ENCODE data around the gene DHX9. TPM values are rescaled to one million over a fixed set of nuclear protein-coding genes. Genes with fewer than 3 reads are reported as not detected.

DHX9 gene
- total RNA-seq, 1 donor from 2014 or later = 266 TPM

GRCh38 chr1:182826892-182827291, 12.3 kb upstream of the DHX9 start:
- POLR2A ChIA-PET = interaction anchor here (1.6 kb wide), 1 partner anchor 13 kb away, joined by 9 read pairs; the partner anchor contains the start of gene DHX9
- intact Hi-C loops (cut with micrococcal nuclease) = no loop called here
- no peak for TF ChIP-seq CTCF (IDR thresholded peaks at IDR 0.05)
- CTCF ChIA-PET = no interaction called here
- H3K27me3 Mint-ChIP-seq = no peaks in the 10 kb centered on the region
- no peaks in the 10 kb centered on the region for H3K9me3 Mint-ChIP-seq
- ATAC-seq (ENCODE audit: low read depth) (no peak), DNase-seq (no peak)
- peaks cover 9% of the 10 kb centered on the region for H3K4me1 Mint-ChIP-seq
- H3K4me3 Mint-ChIP-seq = no peak overlapping the region
- no peak overlapping the region for H3K27ac Mint-ChIP-seq
- no peaks in the 10 kb centered on the region for H3K36me3 Mint-ChIP-seq (ENCODE audit: low read depth)

- Mint-ChIP-seq H3K36me3 (ENCODE audit: low read depth) (no peaks in the 10 kb centered on the region), H3K4me3 (peak overlapping the region; percentile 58), H3K27me3 (no peaks in the 10 kb centered on the region), H3K27ac (peak overlapping the region; percentile 84), H3K9me3 (no peaks in the 10 kb centered on the region), H3K4me1 (peaks cover 9% of the 10 kb centered on the region)
- ChIA-PET POLR2A (interaction anchor here (2.2 kb wide), 1 partner anchor 10 kb away, joined by 8 read pairs; the partner anchor contains the start of gene DHX9), CTCF (no interaction called here)
- no peak for DNase-seq
- ATAC-seq (ENCODE audit: low read depth) = peak; percentile 64
- TF ChIP-seq CTCF (IDR thresholded peaks at IDR 0.05) = no peak
- intact Hi-C loops (cut with micrococcal nuclease) = no loop called here
Observed at GRCh38 chr1:182829285-182829932, 9.7 kb upstream of the DHX9 start.

DNA sequence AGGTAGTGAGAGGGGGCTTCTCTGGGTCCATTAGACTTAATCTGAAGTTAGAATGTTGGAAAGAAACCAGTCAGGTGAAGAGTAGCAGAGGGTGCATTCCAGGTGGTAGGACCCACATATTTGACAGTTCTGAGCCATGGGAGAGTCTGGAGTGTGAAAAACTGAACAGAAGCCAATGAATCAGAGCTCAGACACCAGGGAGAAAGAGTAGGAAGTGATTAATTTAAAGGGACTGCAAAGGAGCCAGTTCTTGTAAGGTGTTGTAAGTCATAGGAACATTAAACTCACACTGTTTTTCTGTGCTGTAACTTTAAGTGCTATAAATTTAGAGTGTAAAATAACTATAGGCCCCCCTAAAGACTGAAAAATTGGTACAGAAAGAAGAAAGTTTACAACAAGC, 5.9 kb upstream of the DHX9 start:
- no peak for DNase-seq
- TF ChIP-seq CTCF (IDR thresholded peaks at IDR 0.05) = no peak
- ChIA-PET POLR2A (no interaction called here), CTCF (no interaction called here)
- no peaks in the 10 kb centered on the region for H3K27me3 Mint-ChIP-seq
- H3K27ac Mint-ChIP-seq = no peak overlapping the region
- H3K36me3 Mint-ChIP-seq (ENCODE audit: low read depth) = no peaks in the 10 kb centered on the region
- H3K4me1 Mint-ChIP-seq = peaks cover 9% of the 10 kb centered on the region
- intact Hi-C loops (cut with micrococcal nuclease) = no loop called here
- H3K9me3 Mint-ChIP-seq = no peaks in the 10 kb centered on the region
- no peak overlapping the region for H3K4me3 Mint-ChIP-seq
- ATAC-seq (ENCODE audit: low read depth) = no peak

GRCh38 chr1:182834326-182834725, 4.8 kb upstream of the DHX9 start:
- POLR2A ChIA-PET = interaction anchor here (0.6 kb wide), 1 partner anchor 65 kb away, joined by 3 read pairs; no protein-coding TSS in a partner anchor
- DNase-seq (no peak), ATAC-seq (ENCODE audit: low read depth) (no peak)
- Mint-ChIP-seq H3K9me3 (no peaks in the 10 kb centered on the region), H3K27me3 (no peaks in the 10 kb centered on the region), H3K4me3 (no peak overlapping the region), H3K36me3 (ENCODE audit: low read depth) (peaks cover 2% of the 10 kb centered on the region), H3K27ac (no peak overlapping the region), H3K4me1 (peaks cover 10% of the 10 kb centered on the region)
- no peak for TF ChIP-seq CTCF (IDR thresholded peaks at IDR 0.05)
- CTCF ChIA-PET = no interaction called here
- intact Hi-C loops (cut with micrococcal nuclease) = no loop called here

DNA sequence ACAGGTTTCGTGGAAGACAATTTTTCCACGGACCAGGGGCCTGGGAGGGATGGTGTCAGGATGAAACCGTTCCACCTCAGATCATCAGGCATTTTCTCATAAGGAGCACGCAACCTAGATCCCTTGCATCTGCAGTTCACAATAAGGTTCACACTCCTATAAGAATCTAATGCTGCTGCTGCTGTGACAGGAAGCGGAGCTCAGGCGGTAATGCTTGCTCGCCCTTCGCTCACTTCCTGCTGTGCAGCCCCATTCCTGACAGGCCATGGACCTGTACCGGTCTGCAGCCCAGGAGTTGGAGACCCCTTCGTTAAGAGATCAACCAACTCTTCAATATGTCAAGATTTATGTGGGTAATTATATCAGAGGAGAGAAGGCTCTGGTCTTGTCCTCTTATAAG, 3.3 kb upstream of the DHX9 start:
- peaks cover 14% of the 10 kb centered on the region for H3K4me1 Mint-ChIP-seq
- ChIA-PET POLR2A (no interaction called here), CTCF (no interaction called here)
- intact Hi-C loops (cut with micrococcal nuclease) = loop anchor here (5.0 kb wide), 3 partner anchors 219 to 809 kb away; partner anchors contain the start of gene RNASEL
- H3K36me3 Mint-ChIP-seq (ENCODE audit: low read depth) = peaks cover 13% of the 10 kb centered on the region
- no peak for TF ChIP-seq CTCF (IDR thresholded peaks at IDR 0.05)
- ATAC-seq (ENCODE audit: low read depth) (no peak), DNase-seq (no peak)
- no peak overlapping the region for H3K27ac Mint-ChIP-seq
- no peaks in the 10 kb centered on the region for H3K9me3 Mint-ChIP-seq
- no peaks in the 10 kb centered on the region for H3K27me3 Mint-ChIP-seq
- H3K4me3 Mint-ChIP-seq = no peak overlapping the region
